B cell (primary cell): ENCODE results near the gene BCAR1. TPM values are rescaled to one million over a fixed set of nuclear protein-coding genes. Genes with fewer than 3 reads are reported as not detected.

Source experiments
- ATAC-seq: fragments of 200-7000 bp; cut with Tn5 transposase; one replicate; pipeline ENCODE4 v1.10.0; 2021; ENCODE audit warnings: low read depth, mild to moderate bottlenecking, moderate number of reproducible peaks, moderate library complexity
- CTCF ChIA-PET: fragments of 350-600 bp; sonication (Branson Sonifier 250); formaldehyde crosslinking; loops from one replicate; lab custom pipeline; 2021; ENCODE audit warnings: antibody characterized with exemption, inconsistent platforms; lab: Charles Lee
- POLR2A ChIA-PET: fragments of 350-600 bp; sonication (Branson Sonifier 250); formaldehyde crosslinking; loops from one replicate; lab custom pipeline; 2021; ENCODE audit warnings: antibody characterized with exemption; lab: Charles Lee
- DNase-seq: peaks from one replicate; pipeline ENCODE4 v3.0.0; 2013
- H2AFZ ChIP-seq: 2 replicates; pipeline ENCODE4 v1.6.1; 2012; ENCODE audit warnings: mild to moderate bottlenecking, low read depth, low read length; ENCODE audit not compliant: insufficient read depth, poor library complexity, severe bottlenecking
- H3K27ac ChIP-seq, 2 donors: 1 replicate in 1 of 2; 2 replicates in 1 of 2; pipeline ENCODE4 v1.5.1; 2012 to 2013; ENCODE audit warnings: low read length in 2 of 2, mild to moderate bottlenecking in 2 of 2, moderate library complexity in 1 of 2
- H3K27me3 ChIP-seq, 4 experiments: fragments of 200-600 bp in 1 of 4; sonication (generic) in 1 of 4; replicated peaks in 1 of 4; 1 replicate in 2 of 4; 2 replicates in 2 of 4; pipeline versions ENCODE4 v1.6.1 to v1.7.0; 2013 to 2016; ENCODE audit warnings: low read length in 3 of 4, mild to moderate bottlenecking in 2 of 4, mixed read lengths in 1 of 4, moderate library complexity in 1 of 4; ENCODE audit not compliant: insufficient read depth in 4 of 4, control insufficient read depth in 3 of 4; ENCODE audit errors: control extremely low read depth in 1 of 4
- H3K36me3 ChIP-seq, 2 experiments: replicated peaks in 1 of 2; 1 replicate in 1 of 2; 2 replicates in 1 of 2; pipeline versions ENCODE4 v1.6.1 to v1.7.1; 2013; ENCODE audit warnings: low read length in 1 of 2; ENCODE audit not compliant: insufficient read depth in 2 of 2, control insufficient read depth in 1 of 2; ENCODE audit errors: control extremely low read depth in 1 of 2, extremely low read depth in 1 of 2
- H3K4me1 ChIP-seq, 2 donors: fragments of 200-600 bp in 1 of 2; sonication (generic) in 1 of 2; 1 replicate in 1 of 2; 2 replicates in 1 of 2; pipeline versions ENCODE4 v1.5.1 to v1.6.1; 2013 to 2017; ENCODE audit warnings: low read length in 2 of 2; ENCODE audit not compliant: control insufficient read depth in 2 of 2, insufficient read depth in 2 of 2
- H3K4me2 ChIP-seq: replicated peaks from 2 replicates; pipeline ENCODE3; 2012; ENCODE audit warnings: mild to moderate bottlenecking, low read depth, low read length; ENCODE audit not compliant: poor library complexity, severe bottlenecking
- H3K4me3 ChIP-seq, 5 experiments: fragments of 200-600 bp in 1 of 5; sonication (generic) in 1 of 5; 1 replicate in 3 of 5; 2 replicates in 2 of 5; pipeline versions ENCODE4 v1.5.1 to v1.7.0; 2011 to 2016; ENCODE audit warnings: low read length in 4 of 5, mild to moderate bottlenecking in 4 of 5, low read depth in 2 of 5, control low read depth in 1 of 5, moderate library complexity in 1 of 5; ENCODE audit not compliant: insufficient read depth in 1 of 5; ENCODE audit errors: control extremely low read depth in 1 of 5, extremely low read depth in 1 of 5
- H3K79me2 ChIP-seq: fragments of 200-600 bp; sonication (generic); one replicate; pipeline ENCODE4 v1.6.0; 2016; ENCODE audit warnings: low read length; ENCODE audit not compliant: control insufficient read depth, insufficient read depth
- H3K9ac ChIP-seq: fragments of 200-600 bp; sonication (generic); 2 replicates; pipeline ENCODE4 v1.6.1; 2017; ENCODE audit warnings: mild to moderate bottlenecking, low read length, moderate library complexity
- H3K9me3 ChIP-seq, 3 donors: one replicate each; pipeline versions ENCODE4 v1.6.1 to v1.7.1; 2013; ENCODE audit warnings: low read length in 2 of 3; ENCODE audit not compliant: control insufficient read depth in 2 of 3, insufficient read depth in 1 of 3; ENCODE audit errors: control extremely low read depth in 1 of 3
- H4K20me1 ChIP-seq: 2 replicates; pipeline ENCODE4 v1.6.0; 2012; ENCODE audit warnings: mild to moderate bottlenecking, low read length; ENCODE audit not compliant: insufficient read depth, control insufficient read depth, poor library complexity, severe bottlenecking
- H3K27ac Mint-ChIP-seq: one replicate; pipeline ENCODE4 v1.8.0; 2021; ENCODE audit warnings: mixed read lengths
- H3K27me3 Mint-ChIP-seq: one replicate; pipeline ENCODE4 v1.8.0; 2021; ENCODE audit warnings: mixed read lengths
- H3K4me1 Mint-ChIP-seq: one replicate; pipeline ENCODE4 v1.8.0; 2021; ENCODE audit warnings: mixed read lengths
- H3K4me3 Mint-ChIP-seq: one replicate; pipeline ENCODE4 v1.8.0; 2021; ENCODE audit warnings: mixed read lengths
- H3K9me3 Mint-ChIP-seq: one replicate; pipeline ENCODE4 v1.8.0; 2022; ENCODE audit warnings: mixed read lengths; ENCODE audit not compliant: insufficient read depth
- CTCF ChIP-seq: fragments of 200-600 bp; IDR thresholded peaks from one replicate; pipeline ENCODE4 v1.8.0; 2022; ENCODE audit warnings: antibody characterized with exemption, mild to moderate bottlenecking
- EZH2 ChIP-seq: IDR thresholded peaks from 2 replicates; pipeline ENCODE4 v1.6.1; 2012; ENCODE audit warnings: borderline replicate concordance, low read depth, mild to moderate bottlenecking, moderate library complexity, low read length; ENCODE audit not compliant: insufficient read depth, poor library complexity, severe bottlenecking
- WGBS: methylation state at CpG from one replicate; pipeline ENCODE4 v1.1.5; 2013; ENCODE audit warnings: missing lambda C conversion rate; ENCODE audit not compliant: insufficient coverage; 5-methylcytosine and 5-hydroxymethylcytosine counted together
- intact Hi-C: fragments of 100-400 bp; cut with micrococcal nuclease; formaldehyde crosslinking; loops from one replicate; pipeline ENCODE4 v1.10.0; 2022
- polyA plus RNA-seq: library from polyadenylated mRNA; depleted of rRNA; stranded (reverse); fragments of >200 nt; gene quantifications from 2 replicates; pipeline ENCODE4 v1.2.3, GENCODE V29; 2012
- total RNA-seq, 2 donors: library from RNA; stranded (reverse); fragments of 120-200 nt in 1 of 2; gene quantifications; 1 replicate in 1 of 2; 2 replicates in 1 of 2; pipeline versions ENCODE4 v1.2.3 to v1.2.4, GENCODE V29; 2013 to 2022

The BCAR1 gene
- total and polyA plus RNA-seq, 2 donors (not counting 1 experiment from before 2014, with no cell fraction given), result not detected

DNA sequence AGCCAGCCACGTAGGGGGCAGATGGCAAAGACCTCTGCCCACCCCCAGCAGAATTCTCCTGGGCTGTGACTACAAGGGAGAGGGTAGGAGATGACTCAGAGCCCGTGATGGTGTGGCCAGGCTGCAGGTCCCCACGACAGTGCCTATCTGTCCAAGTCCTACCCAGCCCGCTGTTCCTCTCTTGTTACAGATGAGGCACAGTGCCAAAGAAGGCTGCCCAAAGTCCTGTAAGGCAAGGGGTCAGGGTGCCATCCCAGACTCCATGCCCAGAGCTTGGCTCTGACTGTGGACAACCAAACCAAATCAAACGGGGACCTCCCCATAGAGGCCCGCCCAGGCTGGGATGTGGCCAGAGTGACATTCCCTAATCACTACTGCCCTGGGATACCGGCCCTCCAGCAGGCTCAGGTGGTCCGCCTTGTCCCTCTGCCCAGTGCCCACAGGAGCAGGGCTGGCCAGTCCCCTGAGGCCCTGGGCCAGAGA is 12.6 kb upstream of the BCAR1 start:
- ATAC-seq (no peak), DNase-seq (no peak)
- H3K4me1 ChIP-seq, result peaks cover 14 to 18% of the 10 kb centered on the region in 2 donors
- ChIA-PET POLR2A (no interaction called here), CTCF (no interaction called here)
- no peak for TF ChIP-seq CTCF
- TF ChIP-seq EZH2, result no peak
- intact Hi-C loops, result no loop called here
- peaks cover 11% of the 10 kb centered on the region for H3K4me1 Mint-ChIP-seq
- WGBS, result 82% methylated on average over 7 of the region's 8 CpGs
- no peak overlapping the region for H3K9ac ChIP-seq
- H3K36me3 ChIP-seq, result no peaks in the 10 kb centered on the region
- peaks cover 0 to 22% (median 0%) of the 10 kb centered on the region in 3 donors for H3K9me3 ChIP-seq
- no peak overlapping the region for H2AFZ ChIP-seq
- H3K27me3 ChIP-seq, result peaks cover 0 to 62% (median 27%) of the 10 kb centered on the region in 4 experiments
- no peak overlapping the region for H3K4me2 ChIP-seq
- no peak overlapping the region for H3K27ac Mint-ChIP-seq
- H3K9me3 Mint-ChIP-seq, result no peaks in the 10 kb centered on the region
- H3K4me3 ChIP-seq, result no peak overlapping the region
- peak overlapping the region; percentile 73 for H3K4me3 Mint-ChIP-seq
- no peaks in the 10 kb centered on the region for H4K20me1 ChIP-seq
- H3K79me2 ChIP-seq, result no peaks in the 10 kb centered on the region
- no peak overlapping the region for H3K27ac ChIP-seq
- H3K27me3 Mint-ChIP-seq, result peaks cover 49% of the 10 kb centered on the region

DNA sequence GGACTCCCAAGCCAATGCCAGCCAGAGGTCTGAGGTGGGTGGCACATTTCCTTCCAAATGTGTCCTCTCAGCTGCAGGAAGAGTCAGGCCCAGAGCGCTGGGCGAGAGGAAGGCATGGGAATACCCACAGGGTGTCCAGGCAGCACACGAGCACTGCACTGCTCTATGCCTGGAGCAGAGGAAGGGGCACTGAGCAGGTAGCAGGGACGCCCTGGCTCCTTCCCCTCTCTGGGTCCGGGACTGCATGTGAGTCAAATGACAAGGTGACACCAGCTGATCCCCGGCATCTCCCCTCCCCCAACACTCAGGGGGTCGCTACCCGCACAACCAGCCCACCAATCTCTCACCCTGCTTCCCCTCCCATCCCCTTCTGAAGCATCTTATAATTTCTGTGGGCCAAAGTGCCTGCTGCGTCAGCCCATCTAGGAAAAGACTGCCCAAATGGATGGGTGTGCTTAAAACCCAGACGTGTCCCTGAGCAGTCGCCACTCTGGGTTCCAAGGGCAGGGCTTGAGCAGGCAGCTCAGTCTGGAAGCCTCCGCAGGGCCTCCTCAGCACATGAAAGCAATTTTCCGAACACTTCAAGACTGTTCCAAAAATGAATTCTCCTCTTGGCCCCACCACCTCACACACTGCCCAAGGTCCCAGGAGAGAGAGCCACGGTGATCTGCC is 12.0 kb upstream of the BCAR1 start:
- no peak for ATAC-seq
- WGBS, result 79% methylated on average over 10 of the region's 14 CpGs
- ChIA-PET POLR2A (interaction anchor here (0.6 kb wide), 1 partner anchor 38 kb away, joined by 4 read pairs; no protein-coding TSS in a partner anchor), CTCF (interaction anchor here (0.6 kb wide), 1 partner anchor 59 kb away, joined by 3 read pairs; no protein-coding TSS in a partner anchor)
- no peak for DNase-seq
- no peak overlapping the region for H3K4me2 ChIP-seq
- no peak overlapping the region for H3K4me3 ChIP-seq
- no peak overlapping the region for H3K9ac ChIP-seq
- no peak overlapping the region for H2AFZ ChIP-seq
- no peak overlapping the region for H3K27ac ChIP-seq
- H3K9me3 Mint-ChIP-seq, result no peaks in the 10 kb centered on the region
- peaks cover 0 to 62% (median 29%) of the 10 kb centered on the region in 4 experiments for H3K27me3 ChIP-seq
- no peaks in the 10 kb centered on the region for H3K79me2 ChIP-seq
- no peak for TF ChIP-seq CTCF
- no peak for TF ChIP-seq EZH2
- peaks cover 11% of the 10 kb centered on the region for H3K4me1 Mint-ChIP-seq
- H3K36me3 ChIP-seq, result no peaks in the 10 kb centered on the region
- H3K4me1 ChIP-seq, result peaks cover 14 to 18% of the 10 kb centered on the region in 2 donors
- H3K27ac Mint-ChIP-seq, result no peak overlapping the region
- intact Hi-C loops, result no loop called here
- H3K9me3 ChIP-seq, result peaks cover 0 to 21% (median 0%) of the 10 kb centered on the region in 3 donors
- H4K20me1 ChIP-seq, result no peaks in the 10 kb centered on the region
- H3K27me3 Mint-ChIP-seq, result peaks cover 52% of the 10 kb centered on the region
- H3K4me3 Mint-ChIP-seq, result peak overlapping the region; percentile 19
